ENCODE results near the gene NEMP2. TPM values are rescaled to one million over a fixed set of nuclear protein-coding genes. Genes with fewer than 3 reads are reported as not detected.
"Not testable (repeated sequence)": the region's sequence is repeated elsewhere in the genome, so short reads cannot be mapped to it uniquely, and the experiment has no call there.

The NEMP2 gene
- total RNA-seq, 1 donor from 2014 or later, result 6.4 TPM

- no peak for DNase-seq
Observed at GRCh38 chr2:190489475-190489874, 45.0 kb downstream of the NEMP2 start.

GRCh38 chr2:190488516-190489233 is 45.8 kb downstream of the NEMP2 start:
- DNase-seq, result no peak

GRCh38 chr2:190486037-190486623 is 48.4 kb downstream of the NEMP2 start:
- no peak for DNase-seq

- peak; percentile 60 for DNase-seq
Observed at GRCh38 chr2:190482451-190482850, 52.1 kb downstream of the NEMP2 start.

GRCh38 chr2:190481339-190481738 is 53.2 kb downstream of the NEMP2 start:
- no peak for DNase-seq

- DNase-seq, result no peak
Observed at GRCh38 chr2:190478572-190479195, 55.8 kb downstream of the NEMP2 start.

- DNase-seq, result peak; percentile 63
Observed at GRCh38 chr2:190477661-190478454, 56.7 kb downstream of the NEMP2 start.

GRCh38 chr2:190470256-190470826 is 64.2 kb downstream of the NEMP2 start:
- DNase-seq, result no peak

GRCh38 chr2:190469771-190470170 is 64.8 kb downstream of the NEMP2 start:
- DNase-seq, result peak; percentile 90

GRCh38 chr2:190468814-190469569 is 65.5 kb downstream of the NEMP2 start:
- DNase-seq, result peak; percentile 96

GRCh38 chr2:190468354-190468753 is 66.2 kb downstream of the NEMP2 start:
- not testable (repeated sequence) for DNase-seq

- DNase-seq, result peak; percentile 79
Observed at GRCh38 chr2:190467575-190468083, 66.9 kb downstream of the NEMP2 start.

- peak; percentile 61 for DNase-seq
Observed at GRCh38 chr2:190466819-190467446, 67.6 kb downstream of the NEMP2 start.

- DNase-seq, result no peak
Observed at GRCh38 chr2:190465060-190465459, 69.5 kb downstream of the NEMP2 start.

GRCh38 chr2:190462611-190463010 is 71.9 kb downstream of the NEMP2 start:
- DNase-seq, result no peak

- no peak for DNase-seq
Observed at GRCh38 chr2:190462181-190462580, 72.3 kb downstream of the NEMP2 start.

- DNase-seq, result no peak
Observed at GRCh38 chr2:190460487-190460886, 74.0 kb downstream of the NEMP2 start.

GRCh38 chr2:190459881-190460280 is 74.6 kb downstream of the NEMP2 start:
- no peak for DNase-seq

- DNase-seq, result no peak
Observed at GRCh38 chr2:190458352-190459107, 76.0 kb downstream of the NEMP2 start.

- no peak for DNase-seq
Observed at GRCh38 chr2:190457256-190457655, 77.3 kb downstream of the NEMP2 start.
